ENCODE measurements around the gene NT5C.

DNA sequence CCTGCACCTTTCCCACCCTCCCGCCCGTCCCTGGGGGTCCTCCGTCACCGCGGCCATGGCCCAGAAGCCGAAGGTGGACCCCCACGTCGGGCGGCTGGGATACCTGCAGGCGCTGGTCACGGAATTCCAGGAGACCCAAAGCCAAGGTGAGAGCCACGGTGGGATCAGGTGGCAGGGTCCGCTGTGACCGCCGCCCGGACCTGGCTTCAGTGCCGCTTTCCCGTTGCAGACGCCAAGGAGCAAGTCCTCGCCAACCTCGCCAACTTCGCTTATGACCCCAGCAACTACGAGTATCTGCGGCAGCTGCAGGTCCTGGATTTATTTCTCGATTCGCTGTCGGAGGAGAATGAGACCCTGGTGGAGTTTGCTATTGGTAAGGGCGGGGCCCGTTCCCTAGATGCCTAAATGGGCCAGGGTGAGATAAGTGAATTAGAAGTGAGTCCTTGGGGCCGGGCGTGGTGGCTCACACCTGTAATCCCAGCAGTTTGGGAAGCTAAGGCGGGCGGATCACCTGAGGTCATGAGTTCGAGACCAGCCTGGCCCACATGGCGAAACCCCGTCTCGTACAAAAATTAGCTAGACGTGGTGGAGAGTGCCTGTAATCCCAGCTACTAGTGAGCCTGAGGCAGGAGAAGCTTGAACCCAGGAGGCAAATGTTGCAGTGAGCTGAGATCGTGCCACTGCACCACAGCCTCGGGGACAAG, 21.2 kb downstream of the NT5C start:
- TF ChIP-seq ZNF274 (IDR thresholded peaks at IDR 0.05; ENCODE audit: low read depth, low read length) (no peak), SUZ12 (IDR thresholded peaks at IDR 0.05; ENCODE audit: extremely low read depth, insufficient read depth, insufficient read length) (no peak), YY1 (IDR thresholded peaks at IDR 0.05; ENCODE audit: insufficient read depth, insufficient read length) (no peak)

Measured in NT2/D1 (cell line).